ENCODE data around the gene ATP8A2.

DNA sequence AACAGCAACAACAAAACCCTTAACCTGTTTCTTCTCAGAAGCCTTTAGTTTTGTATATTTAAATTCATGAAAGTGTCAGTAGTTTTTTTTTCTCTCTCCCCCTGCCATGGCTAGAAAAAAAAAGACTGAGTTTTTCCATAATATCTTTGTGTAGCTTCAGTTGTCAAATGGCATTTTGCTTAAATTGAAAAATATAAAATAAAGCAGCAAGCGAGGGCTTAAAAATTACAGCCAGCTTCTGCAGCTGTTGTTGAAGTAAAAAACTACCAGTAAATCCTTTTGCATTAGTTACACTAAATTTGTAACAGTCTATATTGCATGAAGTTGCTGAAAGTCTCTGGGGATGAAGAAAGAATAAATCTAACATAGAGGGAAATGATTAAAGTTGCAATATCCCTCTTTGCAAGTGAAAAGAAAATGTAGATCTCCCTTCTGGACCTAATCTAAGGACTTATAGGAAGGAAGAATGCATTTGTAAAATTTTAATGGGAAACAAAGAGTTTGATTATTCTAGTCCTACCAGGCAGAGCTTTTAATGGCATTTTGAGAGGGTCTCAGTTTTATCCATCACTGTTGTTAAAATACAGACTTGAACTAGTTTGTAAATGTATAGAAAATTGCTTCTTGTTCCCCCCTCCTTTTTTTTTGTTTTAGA, 215.7 kb downstream of the ATP8A2 start:
- TF ChIP-seq POLR2A (IDR thresholded peaks at IDR 0.05) (no peak), POLR2AphosphoS5 (IDR thresholded peaks at IDR 0.05) (no peak)
- TF ChIP-seq, protein P1, sequence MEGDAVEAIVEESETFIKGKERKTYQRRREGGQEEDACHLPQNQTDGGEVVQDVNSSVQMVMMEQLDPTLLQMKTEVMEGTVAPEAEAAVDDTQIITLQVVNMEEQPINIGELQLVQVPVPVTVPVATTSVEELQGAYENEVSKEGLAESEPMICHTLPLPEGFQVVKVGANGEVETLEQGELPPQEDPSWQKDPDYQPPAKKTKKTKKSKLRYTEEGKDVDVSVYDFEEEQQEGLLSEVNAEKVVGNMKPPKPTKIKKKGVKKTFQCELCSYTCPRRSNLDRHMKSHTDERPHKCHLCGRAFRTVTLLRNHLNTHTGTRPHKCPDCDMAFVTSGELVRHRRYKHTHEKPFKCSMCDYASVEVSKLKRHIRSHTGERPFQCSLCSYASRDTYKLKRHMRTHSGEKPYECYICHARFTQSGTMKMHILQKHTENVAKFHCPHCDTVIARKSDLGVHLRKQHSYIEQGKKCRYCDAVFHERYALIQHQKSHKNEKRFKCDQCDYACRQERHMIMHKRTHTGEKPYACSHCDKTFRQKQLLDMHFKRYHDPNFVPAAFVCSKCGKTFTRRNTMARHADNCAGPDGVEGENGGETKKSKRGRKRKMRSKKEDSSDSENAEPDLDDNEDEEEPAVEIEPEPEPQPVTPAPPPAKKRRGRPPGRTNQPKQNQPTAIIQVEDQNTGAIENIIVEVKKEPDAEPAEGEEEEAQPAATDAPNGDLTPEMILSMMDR (IDR thresholded peaks at IDR 0.05) = no peak
